Liver (tissue), 3 donors: Measurements from ENCODE around the gene PPP1R3G.

Source experiments
- EGR1 ChIP-seq, 2 donors: IDR thresholded peaks; 2 replicates each; pipeline ENCODE4 v1.6.1; 2016 to 2018; ENCODE audit warnings: antibody characterized with exemption in 2 of 2, low read depth in 2 of 2
- GABPA ChIP-seq, 2 donors: IDR thresholded peaks in 1 of 2; conservative IDR thresholded peaks in 1 of 2; 2 replicates each; pipeline ENCODE4 v1.6.1; 2016; ENCODE audit warnings: antibody characterized with exemption in 2 of 2, mild to moderate bottlenecking in 1 of 2, moderate library complexity in 1 of 2
- JUND ChIP-seq, 2 donors: IDR thresholded peaks; 2 replicates each; pipeline ENCODE4 v1.6.1; 2016; ENCODE audit warnings: antibody characterized with exemption in 2 of 2
- RAD21 ChIP-seq, 2 donors: IDR thresholded peaks; 2 replicates each; pipeline ENCODE4 v1.6.1; 2016; ENCODE audit warnings: antibody characterized with exemption in 2 of 2, mild to moderate bottlenecking in 2 of 2
- SP1 ChIP-seq: IDR thresholded peaks from 2 replicates; pipeline ENCODE4 v1.6.1; 2018; ENCODE audit warnings: antibody characterized with exemption, mild to moderate bottlenecking
- TAF1 ChIP-seq: conservative IDR thresholded peaks from 2 replicates; pipeline ENCODE4 v1.6.1; 2016; ENCODE audit warnings: antibody characterized with exemption, mild to moderate bottlenecking
- YY1 ChIP-seq: IDR thresholded peaks from 2 replicates; pipeline ENCODE4 v1.6.1; 2016; ENCODE audit warnings: antibody characterized with exemption, mild to moderate bottlenecking
- TF ChIP-seq, protein P1 (sequence below): fragments of 150-350 bp; IDR thresholded peaks from 2 replicates; pipeline ENCODE4 v1.5.1; 2017; ENCODE audit warnings: improper control_type of control experiment, low read depth, low read length; ENCODE audit not compliant: missing input control
- TF ChIP-seq, protein P2 (sequence below): IDR thresholded peaks from 2 replicates; pipeline ENCODE4 v1.6.1; 2016; ENCODE audit warnings: antibody characterized with exemption
- TF ChIP-seq, protein P3 (sequence below): IDR thresholded peaks from 2 replicates; pipeline ENCODE4 v1.6.1; 2016; ENCODE audit warnings: antibody characterized with exemption
- TF ChIP-seq, protein P4 (sequence below): IDR thresholded peaks from 2 replicates; pipeline ENCODE4 v1.6.1; 2016; ENCODE audit warnings: antibody characterized with exemption, mild to moderate bottlenecking
- donor health status: healthy.
- donor health status: healthy.

DNA sequence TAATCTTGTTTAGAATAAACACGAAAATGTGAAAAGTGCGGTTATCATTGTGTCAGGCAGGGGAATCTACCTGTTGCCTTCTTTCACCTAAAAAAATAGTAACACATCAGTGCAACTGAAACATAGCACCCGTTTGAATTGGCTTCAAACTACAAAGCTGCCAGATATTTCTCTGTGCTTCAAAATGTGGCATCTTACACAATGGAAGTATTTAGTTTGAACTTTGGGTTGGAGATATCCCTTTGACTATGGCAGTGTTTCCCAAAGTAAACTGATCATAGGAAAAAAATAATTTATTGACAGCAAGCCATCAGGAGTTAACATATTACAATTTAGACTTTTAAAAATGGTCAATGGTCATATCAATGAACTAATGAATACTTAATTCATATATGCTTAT is 3.6 kb downstream of the PPP1R3G start:
- TF ChIP-seq, protein P1, sequence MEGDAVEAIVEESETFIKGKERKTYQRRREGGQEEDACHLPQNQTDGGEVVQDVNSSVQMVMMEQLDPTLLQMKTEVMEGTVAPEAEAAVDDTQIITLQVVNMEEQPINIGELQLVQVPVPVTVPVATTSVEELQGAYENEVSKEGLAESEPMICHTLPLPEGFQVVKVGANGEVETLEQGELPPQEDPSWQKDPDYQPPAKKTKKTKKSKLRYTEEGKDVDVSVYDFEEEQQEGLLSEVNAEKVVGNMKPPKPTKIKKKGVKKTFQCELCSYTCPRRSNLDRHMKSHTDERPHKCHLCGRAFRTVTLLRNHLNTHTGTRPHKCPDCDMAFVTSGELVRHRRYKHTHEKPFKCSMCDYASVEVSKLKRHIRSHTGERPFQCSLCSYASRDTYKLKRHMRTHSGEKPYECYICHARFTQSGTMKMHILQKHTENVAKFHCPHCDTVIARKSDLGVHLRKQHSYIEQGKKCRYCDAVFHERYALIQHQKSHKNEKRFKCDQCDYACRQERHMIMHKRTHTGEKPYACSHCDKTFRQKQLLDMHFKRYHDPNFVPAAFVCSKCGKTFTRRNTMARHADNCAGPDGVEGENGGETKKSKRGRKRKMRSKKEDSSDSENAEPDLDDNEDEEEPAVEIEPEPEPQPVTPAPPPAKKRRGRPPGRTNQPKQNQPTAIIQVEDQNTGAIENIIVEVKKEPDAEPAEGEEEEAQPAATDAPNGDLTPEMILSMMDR = no peak
- TF ChIP-seq RAD21 (IDR thresholded peaks at IDR 0.05) = no peak
- TF ChIP-seq, protein P2, sequence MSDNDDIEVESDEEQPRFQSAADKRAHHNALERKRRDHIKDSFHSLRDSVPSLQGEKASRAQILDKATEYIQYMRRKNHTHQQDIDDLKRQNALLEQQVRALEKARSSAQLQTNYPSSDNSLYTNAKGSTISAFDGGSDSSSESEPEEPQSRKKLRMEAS = no peak
- no peak for TF ChIP-seq SP1
- TF ChIP-seq, protein P3, sequence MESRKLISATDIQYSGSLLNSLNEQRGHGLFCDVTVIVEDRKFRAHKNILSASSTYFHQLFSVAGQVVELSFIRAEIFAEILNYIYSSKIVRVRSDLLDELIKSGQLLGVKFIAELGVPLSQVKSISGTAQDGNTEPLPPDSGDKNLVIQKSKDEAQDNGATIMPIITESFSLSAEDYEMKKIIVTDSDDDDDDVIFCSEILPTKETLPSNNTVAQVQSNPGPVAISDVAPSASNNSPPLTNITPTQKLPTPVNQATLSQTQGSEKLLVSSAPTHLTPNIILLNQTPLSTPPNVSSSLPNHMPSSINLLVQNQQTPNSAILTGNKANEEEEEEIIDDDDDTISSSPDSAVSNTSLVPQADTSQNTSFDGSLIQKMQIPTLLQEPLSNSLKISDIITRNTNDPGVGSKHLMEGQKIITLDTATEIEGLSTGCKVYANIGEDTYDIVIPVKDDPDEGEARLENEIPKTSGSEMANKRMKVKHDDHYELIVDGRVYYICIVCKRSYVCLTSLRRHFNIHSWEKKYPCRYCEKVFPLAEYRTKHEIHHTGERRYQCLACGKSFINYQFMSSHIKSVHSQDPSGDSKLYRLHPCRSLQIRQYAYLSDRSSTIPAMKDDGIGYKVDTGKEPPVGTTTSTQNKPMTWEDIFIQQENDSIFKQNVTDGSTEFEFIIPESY = no peak
- no peak for TF ChIP-seq GABPA (IDR thresholded peaks at IDR 0.05 in 1 of 2, conservative IDR thresholded peaks at IDR 0.05 in 1 of 2)
- no peak for TF ChIP-seq TAF1
- TF ChIP-seq, protein P4, sequence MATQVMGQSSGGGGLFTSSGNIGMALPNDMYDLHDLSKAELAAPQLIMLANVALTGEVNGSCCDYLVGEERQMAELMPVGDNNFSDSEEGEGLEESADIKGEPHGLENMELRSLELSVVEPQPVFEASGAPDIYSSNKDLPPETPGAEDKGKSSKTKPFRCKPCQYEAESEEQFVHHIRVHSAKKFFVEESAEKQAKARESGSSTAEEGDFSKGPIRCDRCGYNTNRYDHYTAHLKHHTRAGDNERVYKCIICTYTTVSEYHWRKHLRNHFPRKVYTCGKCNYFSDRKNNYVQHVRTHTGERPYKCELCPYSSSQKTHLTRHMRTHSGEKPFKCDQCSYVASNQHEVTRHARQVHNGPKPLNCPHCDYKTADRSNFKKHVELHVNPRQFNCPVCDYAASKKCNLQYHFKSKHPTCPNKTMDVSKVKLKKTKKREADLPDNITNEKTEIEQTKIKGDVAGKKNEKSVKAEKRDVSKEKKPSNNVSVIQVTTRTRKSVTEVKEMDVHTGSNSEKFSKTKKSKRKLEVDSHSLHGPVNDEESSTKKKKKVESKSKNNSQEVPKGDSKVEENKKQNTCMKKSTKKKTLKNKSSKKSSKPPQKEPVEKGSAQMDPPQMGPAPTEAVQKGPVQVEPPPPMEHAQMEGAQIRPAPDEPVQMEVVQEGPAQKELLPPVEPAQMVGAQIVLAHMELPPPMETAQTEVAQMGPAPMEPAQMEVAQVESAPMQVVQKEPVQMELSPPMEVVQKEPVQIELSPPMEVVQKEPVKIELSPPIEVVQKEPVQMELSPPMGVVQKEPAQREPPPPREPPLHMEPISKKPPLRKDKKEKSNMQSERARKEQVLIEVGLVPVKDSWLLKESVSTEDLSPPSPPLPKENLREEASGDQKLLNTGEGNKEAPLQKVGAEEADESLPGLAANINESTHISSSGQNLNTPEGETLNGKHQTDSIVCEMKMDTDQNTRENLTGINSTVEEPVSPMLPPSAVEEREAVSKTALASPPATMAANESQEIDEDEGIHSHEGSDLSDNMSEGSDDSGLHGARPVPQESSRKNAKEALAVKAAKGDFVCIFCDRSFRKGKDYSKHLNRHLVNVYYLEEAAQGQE = no peak
- TF ChIP-seq JUND (IDR thresholded peaks at IDR 0.05) = no peak
- TF ChIP-seq YY1 = no peak
- no peak for TF ChIP-seq EGR1 (IDR thresholded peaks at IDR 0.05; ENCODE audit: low read depth in 2 of 2)
